Testis (tissue), 3 donors: ENCODE results near the gene NGLY1. TPM values are rescaled to one million over a fixed set of nuclear protein-coding genes. Genes with fewer than 3 reads are reported as not detected.

Source experiments
- DNase-seq: peaks from one replicate; pipeline ENCODE4 v3.0.0-alpha.2; 2019
- H3K27ac ChIP-seq, 2 donors: fragments of 200-600 bp; sonication (generic); one replicate each; pipeline ENCODE4 v1.5.1; 2019
- H3K27me3 ChIP-seq: fragments of 200-600 bp; sonication (generic); one replicate; pipeline ENCODE4 v1.5.1; 2019
- H3K36me3 ChIP-seq: fragments of 200-600 bp; sonication (generic); one replicate; pipeline ENCODE4 v1.5.1; 2017; ENCODE audit warnings: low read depth; ENCODE audit errors: missing control alignments
- H3K4me1 ChIP-seq: fragments of 200-600 bp; sonication (generic); one replicate; pipeline ENCODE4 v1.5.1; 2019
- H3K4me3 ChIP-seq, 2 donors: fragments of 200-600 bp; sonication (generic); one replicate each; pipeline ENCODE4 v1.5.1; 2017 to 2019
- H3K9me3 ChIP-seq: fragments of 200-600 bp; sonication (generic); one replicate; pipeline ENCODE4 v1.5.1; 2017
- POLR2A ChIP-seq: fragments of 450-650 bp; IDR thresholded peaks from one replicate; pipeline ENCODE4 v1.6.1; 2017; ENCODE audit warnings: antibody characterized with exemption, mild to moderate bottlenecking, moderate library complexity
- WGBS, 2 donors: methylation state at CpG; one replicate each; pipeline ENCODE4 v1.1.5; 2018; 5-methylcytosine and 5-hydroxymethylcytosine counted together
- intact Hi-C: fragments of 100-400 bp; cut with DNase I; formaldehyde crosslinking; loops from one replicate; pipeline ENCODE4 v1.15.1; 2023; ENCODE audit warnings: low total_unique reads
- polyA plus RNA-seq: library from polyadenylated mRNA; stranded (reverse); fragments of 350-450 nt; fragmentation: Illumina TruSeq; extraction: RNeasy Lipid Tissue Mini Kit (QIAGEN cat#74804); gene quantifications from one replicate; pipeline ENCODE4 v1.2.3, GENCODE V29; 2014; ENCODE audit warnings: low read depth, low replicate concordance; ENCODE audit not compliant: insufficient read depth
- total RNA-seq, 2 donors: library from RNA; depleted of rRNA; stranded (reverse); fragments of >200 nt; gene quantifications; one replicate each; pipeline ENCODE4 v1.2.3, GENCODE V29; 2016
- TF ChIP-seq, protein P1 (sequence below), 3 experiments: fragments of 450-650 bp in 2 of 3; fragments of 200-600 bp in 1 of 3; sonication (generic) in 1 of 3; IDR thresholded peaks; one replicate each; pipeline ENCODE4 v1.5.1; 2016 to 2019; ENCODE audit warnings: antibody characterized with exemption in 3 of 3, mild to moderate bottlenecking in 2 of 3, moderate library complexity in 1 of 3

NGLY1 gene
- total and polyA plus RNA-seq, 3 donors from 2014 or later, result 58.2 to 108 (median 107) TPM

GRCh38 chr3:25823314-25823713 is 40.1 kb upstream of the NGLY1 start:
- Histone ChIP-seq H3K36me3 (no peaks in the 10 kb centered on the region), H3K4me3 (no peak overlapping the region), H3K9me3 (no peaks in the 10 kb centered on the region), H3K4me1 (no peaks in the 10 kb centered on the region), H3K27ac (no peak overlapping the region), H3K27me3 (no peaks in the 10 kb centered on the region)
- 97% methylated on average over 3 of the region's 3 CpGs for WGBS, 2 donors
- no peak for DNase-seq
- intact Hi-C loops, result no loop called here
- TF ChIP-seq, protein P1, sequence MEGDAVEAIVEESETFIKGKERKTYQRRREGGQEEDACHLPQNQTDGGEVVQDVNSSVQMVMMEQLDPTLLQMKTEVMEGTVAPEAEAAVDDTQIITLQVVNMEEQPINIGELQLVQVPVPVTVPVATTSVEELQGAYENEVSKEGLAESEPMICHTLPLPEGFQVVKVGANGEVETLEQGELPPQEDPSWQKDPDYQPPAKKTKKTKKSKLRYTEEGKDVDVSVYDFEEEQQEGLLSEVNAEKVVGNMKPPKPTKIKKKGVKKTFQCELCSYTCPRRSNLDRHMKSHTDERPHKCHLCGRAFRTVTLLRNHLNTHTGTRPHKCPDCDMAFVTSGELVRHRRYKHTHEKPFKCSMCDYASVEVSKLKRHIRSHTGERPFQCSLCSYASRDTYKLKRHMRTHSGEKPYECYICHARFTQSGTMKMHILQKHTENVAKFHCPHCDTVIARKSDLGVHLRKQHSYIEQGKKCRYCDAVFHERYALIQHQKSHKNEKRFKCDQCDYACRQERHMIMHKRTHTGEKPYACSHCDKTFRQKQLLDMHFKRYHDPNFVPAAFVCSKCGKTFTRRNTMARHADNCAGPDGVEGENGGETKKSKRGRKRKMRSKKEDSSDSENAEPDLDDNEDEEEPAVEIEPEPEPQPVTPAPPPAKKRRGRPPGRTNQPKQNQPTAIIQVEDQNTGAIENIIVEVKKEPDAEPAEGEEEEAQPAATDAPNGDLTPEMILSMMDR (IDR thresholded peaks at IDR 0.05), result no peak
- no peak for TF ChIP-seq POLR2A

GRCh38 chr3:25821746-25822573 is 38.7 kb upstream of the NGLY1 start:
- Histone ChIP-seq H3K9me3 (no peaks in the 10 kb centered on the region), H3K36me3 (no peaks in the 10 kb centered on the region), H3K27ac (no peak overlapping the region), H3K4me1 (no peaks in the 10 kb centered on the region), H3K4me3 (no peak overlapping the region), H3K27me3 (no peaks in the 10 kb centered on the region)
- WGBS, 2 donors, result 72 to 89% methylated on average over 4 of the region's 4 CpGs
- intact Hi-C loops, result no loop called here
- DNase-seq, result no peak
- no peak for TF ChIP-seq POLR2A
- TF ChIP-seq, protein P1 (IDR thresholded peaks at IDR 0.05), result no peak

DNA sequence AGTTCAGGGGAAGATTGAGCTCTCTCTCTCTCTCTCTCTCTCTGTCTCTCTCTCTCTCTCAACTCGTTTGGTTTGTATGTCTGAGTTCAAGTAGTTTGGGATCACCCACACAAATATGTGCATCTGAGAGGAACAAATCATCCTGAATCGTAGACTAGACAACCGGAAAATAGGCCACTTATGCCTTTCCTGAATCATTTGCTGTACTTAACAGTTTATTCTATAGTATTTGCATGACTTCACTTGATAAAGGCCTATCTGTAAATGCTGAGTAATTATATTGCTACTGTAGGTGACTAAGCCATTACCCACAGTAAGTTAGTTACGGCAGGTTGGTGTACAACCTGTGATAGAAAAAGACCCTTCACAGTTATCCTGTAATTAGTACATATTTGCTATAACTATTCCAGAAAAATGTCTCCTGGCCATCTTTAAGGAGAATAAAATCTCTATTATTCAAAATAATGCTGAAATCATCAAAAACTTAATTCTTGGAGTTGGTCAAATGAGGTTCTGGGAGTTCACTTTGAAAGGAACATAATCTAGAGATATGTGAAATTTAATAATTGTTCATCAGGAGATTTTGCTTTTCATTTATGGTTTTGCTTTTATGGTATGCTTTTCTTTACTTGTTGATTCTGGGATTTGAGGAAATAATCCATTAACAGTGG is 37.7 kb upstream of the NGLY1 start:
- WGBS, 2 donors, result 73 to 74% methylated on average over 4 of the region's 4 CpGs
- no peaks in the 10 kb centered on the region for H3K4me1 ChIP-seq
- no peak for DNase-seq
- intact Hi-C loops, result no loop called here
- no peak overlapping the region for H3K27ac ChIP-seq
- H3K4me3 ChIP-seq, result no peak overlapping the region
- no peaks in the 10 kb centered on the region for H3K9me3 ChIP-seq
- TF ChIP-seq POLR2A, result no peak
- TF ChIP-seq, protein P1 (IDR thresholded peaks at IDR 0.05), result no peak
- no peaks in the 10 kb centered on the region for H3K36me3 ChIP-seq
- H3K27me3 ChIP-seq, result no peaks in the 10 kb centered on the region

DNA sequence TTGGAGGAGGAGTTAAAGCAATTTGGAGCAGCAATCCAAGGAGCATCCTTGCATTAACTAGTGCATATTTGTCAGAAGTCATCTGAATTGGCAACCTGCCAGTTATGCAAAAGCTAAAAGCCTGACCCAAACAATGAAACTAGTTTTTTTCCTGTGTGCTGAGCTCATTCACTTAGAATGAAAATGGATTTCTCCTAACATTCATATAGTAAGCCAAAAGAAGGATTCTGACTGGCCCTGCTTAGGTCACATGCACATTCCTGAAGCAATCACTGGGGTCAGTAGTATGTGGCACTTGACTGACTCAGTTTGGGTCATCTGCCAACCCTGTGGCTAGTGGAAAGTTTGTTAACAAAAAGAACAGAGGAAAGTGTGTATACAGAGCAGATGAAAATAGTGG is 37.1 kb upstream of the NGLY1 start:
- DNase-seq, result no peak
- no peaks in the 10 kb centered on the region for H3K36me3 ChIP-seq
- TF ChIP-seq POLR2A, result no peak
- TF ChIP-seq, protein P1 (IDR thresholded peaks at IDR 0.05), result no peak
- H3K9me3 ChIP-seq, result no peaks in the 10 kb centered on the region
- H3K4me1 ChIP-seq, result no peaks in the 10 kb centered on the region
- no peak overlapping the region for H3K4me3 ChIP-seq
- H3K27me3 ChIP-seq, result no peaks in the 10 kb centered on the region
- intact Hi-C loops, result no loop called here
- H3K27ac ChIP-seq, result no peak overlapping the region
